Measurements from ENCODE around the gene LKAAEAR1.

The LKAAEAR1 gene

DNA sequence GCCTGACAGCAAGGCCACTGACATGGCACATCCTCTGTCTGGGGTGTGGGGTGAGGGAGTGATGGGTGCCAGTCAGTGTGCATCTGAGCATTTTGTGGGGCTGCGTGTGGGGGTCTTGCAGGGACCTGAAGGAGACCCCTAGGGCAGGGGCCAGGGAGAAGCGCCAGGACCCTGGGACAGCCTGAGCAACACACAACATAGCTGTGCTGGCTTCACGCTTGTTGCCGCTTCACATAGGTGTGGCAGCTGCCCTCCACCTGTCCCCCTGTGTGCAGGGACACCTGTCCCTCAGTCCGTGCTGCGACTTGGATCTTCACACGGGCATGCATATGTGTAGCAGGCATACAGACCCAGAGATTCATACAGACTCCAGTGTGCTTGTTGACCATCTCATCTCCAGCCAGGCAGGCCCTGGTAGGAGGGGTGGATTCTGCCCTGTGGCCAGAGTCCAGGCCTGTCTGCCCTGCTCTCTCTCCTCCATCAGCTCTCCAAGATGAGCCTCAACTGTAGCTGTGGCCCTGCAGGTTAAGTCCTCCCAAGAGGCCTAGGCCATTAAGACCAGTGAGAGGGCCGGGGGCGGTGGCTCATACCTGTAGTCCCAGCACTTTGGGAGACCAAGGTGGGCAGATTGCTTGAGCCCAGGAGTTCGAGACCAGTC lies 26.3 kb upstream of the LKAAEAR1 start:
- peak in 1 of 2 experiments; percentile 14 for DNase-seq

- DNase-seq, result peak in 1 of 2 experiments; percentile 6
Measured at GRCh38 chr20:64109831-64110391, 25.7 kb upstream of the LKAAEAR1 start.

- DNase-seq, result peak in 1 of 2 experiments; percentile 9
Measured at GRCh38 chr20:64108731-64109681, 24.8 kb upstream of the LKAAEAR1 start.

DNA sequence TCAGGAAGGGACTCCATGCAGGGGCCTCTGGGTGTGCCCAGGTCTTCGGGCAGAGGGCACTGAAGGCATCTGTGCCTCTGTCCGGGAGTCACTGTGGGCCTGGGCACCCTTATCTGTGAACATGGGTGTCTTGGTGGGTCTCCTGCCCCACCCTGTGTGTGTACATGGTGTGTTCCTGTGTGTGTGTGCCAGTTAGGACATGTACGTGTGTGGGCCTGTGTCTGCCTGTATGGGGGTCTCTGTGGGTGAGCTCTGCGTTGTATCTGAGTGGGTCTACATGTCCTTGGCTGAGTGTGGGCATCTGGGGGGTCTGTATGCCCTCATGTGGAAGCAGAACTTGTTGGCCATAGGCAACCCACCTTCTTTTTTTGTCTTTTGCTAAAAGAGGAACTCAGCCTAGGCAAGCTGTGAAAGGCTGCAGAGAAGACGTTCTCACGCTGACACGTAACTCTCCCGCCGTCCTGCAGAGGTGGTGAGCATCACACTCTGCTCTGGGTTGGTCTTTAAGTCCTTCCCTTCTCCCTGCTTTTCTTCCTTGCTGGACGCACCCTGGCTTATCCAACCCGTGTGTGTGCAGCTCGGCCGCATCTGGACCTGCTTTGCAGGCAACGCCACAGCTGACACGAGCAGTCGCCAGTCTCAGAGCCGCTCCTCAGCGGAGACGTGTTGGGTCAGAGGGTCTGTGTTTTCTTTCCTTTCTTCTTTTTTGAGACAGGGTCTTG lies 23.7 kb upstream of the LKAAEAR1 start:
- peak in 1 of 2 experiments; percentile 15 for DNase-seq

DNA sequence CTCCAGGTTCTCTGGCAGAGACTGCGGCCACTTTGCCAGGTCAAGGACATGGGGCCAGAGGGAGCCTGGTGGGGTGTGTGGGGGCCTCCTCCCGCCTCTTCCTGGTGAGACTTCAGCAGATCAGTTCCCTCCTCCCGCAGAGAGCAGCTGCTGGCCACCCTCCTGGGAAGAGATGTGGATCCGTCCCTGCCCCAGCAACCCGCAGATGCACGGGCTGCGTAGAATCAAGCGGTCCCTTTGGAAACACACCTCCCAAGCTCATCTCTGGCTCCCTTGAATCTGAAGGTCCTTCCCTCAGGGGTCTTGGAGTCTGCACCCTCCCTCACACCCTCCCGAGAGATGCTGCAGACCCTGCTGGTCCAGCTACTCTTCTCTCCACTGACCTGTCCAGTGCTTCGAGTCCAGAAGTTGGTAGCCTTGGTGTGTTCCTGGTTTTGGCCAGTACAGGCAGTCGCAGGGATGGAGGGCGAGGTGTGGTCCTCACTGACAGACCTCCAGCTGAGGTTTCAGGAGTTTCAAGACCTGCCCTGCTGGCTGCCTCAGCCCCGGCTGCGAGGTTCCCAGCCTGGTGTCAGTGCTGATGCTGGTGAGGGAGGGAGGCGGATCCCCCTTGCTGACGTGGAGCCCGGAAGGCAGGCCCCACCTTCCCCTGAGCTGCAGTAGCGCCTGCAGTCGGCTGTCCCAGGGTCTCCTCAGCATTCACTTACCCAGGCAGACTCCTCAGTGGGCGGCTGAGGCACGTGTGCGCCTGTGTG lies 23.0 kb upstream of the LKAAEAR1 start, which contains the start of gene NPBWR2:
Gene NPBWR2 (minus strand): TSS at position 585 of the 755 bp plus-strand sequence. CDS start 734 bp downstream, outside the sequence.
- peak; percentile 23 to 35 for DNase-seq

GRCh38 chr20:64106435-64106961 lies 22.3 kb upstream of the LKAAEAR1 start:
- peak; percentile 12 to 14 for DNase-seq

GRCh38 chr20:64105846-64106434 lies 21.7 kb upstream of the LKAAEAR1 start:
- peak; percentile 11 to 12 for DNase-seq

DNA sequence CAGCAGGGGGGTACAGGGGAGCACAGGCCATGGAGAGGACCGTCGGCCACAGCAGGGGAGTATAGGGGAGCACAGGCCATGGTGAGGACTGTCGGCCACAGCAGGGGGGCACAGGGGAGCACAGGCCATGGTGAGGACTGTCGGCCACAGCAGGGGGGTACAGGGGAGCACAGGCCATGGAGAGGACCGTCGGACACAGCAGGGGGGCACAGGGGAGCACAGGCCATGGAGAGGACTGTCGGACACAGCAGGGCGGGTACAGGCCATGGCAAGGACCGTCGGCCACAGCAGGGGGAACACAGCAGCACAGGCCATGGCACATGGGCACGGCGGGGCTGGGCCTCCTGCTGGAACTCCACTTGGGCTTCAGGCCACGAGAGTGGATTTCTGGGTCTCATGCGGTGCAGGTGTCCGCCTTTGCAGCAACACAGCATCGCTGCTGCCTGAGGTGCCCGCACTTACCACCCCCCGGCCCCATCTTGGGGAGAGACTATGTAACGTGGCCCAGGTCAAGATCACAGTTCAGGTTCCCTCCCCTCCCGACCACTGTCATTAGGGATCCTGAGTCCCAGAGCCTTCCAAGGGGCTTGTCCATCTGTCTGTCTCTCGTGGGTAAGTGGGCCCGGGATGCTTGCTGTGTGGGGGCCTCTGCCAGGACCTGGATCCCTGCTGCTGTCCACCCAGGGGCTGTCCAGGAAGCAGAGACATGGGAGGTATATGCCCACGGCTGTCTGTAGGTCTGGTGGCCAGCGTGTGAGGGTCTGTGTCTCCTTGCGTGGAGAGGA lies 20.7 kb upstream of the LKAAEAR1 start:
- peak; percentile 14 to 17 for DNase-seq

- DNase-seq, result peak; percentile 11 to 13
Measured at GRCh38 chr20:64103871-64104666, 19.9 kb upstream of the LKAAEAR1 start.

- peak in 1 of 2 experiments; percentile 8 for DNase-seq
Measured at GRCh38 chr20:64102647-64103354, 18.6 kb upstream of the LKAAEAR1 start.

DNA sequence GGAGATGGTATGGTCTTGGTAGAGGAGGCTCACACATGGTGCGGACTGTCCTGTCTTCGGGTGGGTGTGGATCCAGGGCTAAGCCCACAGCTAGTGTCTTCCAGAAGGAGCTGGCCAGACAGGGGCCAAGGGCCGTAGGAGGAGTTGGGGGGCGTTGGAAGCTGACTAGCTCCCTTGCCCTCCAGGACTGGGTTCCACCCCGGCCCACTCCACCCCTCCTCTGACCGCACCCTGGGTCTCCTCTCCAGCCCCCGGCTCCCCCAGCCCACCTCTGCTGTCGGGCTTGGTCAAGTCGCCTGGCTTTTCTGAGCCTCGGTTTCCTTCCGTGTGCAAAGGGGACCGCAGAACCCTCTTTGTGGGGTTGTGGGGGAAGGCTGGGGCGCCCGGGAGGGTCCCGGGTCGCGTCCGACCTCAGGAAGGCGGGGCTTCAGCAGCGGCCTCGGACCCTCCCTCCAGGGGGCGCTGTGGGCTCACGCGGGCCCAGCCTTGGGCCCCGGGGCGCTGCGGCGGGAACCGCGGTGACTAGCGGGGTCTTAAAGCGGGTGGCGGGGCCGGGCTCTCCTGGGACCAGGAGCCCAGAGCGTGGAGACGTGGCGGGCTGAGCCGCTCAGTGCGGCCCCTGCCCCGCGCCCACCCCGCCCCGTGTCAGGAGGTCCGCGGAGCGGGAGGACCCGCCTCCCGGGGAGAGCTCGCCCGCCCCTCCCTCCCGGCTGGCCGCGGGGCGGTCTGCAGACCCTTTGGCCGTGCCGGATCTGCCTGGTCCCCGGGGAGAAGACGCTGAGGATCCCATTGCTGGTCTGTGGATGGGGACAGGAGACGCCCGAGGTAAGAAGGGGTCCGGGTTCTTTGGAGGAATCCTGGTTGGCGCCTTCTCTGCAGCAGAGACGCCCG lies 17.8 kb upstream of the LKAAEAR1 start:
- DNase-seq, result peak; percentile 80 to 85

DNA sequence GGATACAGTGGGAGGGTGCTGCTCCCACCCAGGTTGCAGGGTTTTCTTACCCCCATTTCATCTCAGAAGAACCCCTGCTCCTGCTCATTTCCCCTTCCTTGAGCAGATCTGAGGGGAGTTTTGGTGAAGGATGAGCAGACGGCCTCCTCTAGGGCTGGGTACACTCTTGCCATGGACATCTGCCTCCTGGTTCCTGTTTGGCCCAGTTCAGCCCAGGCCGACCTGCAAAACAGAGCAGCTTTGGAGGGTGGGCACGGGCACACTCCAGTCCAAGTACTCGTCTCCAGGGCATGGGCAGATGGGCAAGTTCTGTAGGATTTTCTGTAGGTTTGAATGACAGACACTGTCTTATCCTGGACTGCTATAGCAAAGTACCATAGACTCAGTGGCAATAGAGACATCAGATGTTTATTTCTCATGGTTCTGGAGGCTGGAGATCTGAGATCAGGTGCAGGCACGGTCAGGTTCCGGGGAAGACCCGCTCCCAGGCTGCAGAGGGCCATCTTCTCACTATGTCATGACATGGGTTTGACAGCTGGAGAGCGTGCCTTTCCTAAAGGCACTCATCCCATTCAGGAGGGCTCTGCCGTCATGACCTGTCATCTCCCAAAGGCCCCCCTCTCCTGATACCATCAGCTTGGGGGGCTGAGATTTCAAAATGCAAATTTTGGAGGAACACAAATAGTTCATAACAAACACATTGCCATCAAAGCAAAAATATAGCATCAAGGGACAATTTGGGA lies 16.9 kb upstream of the LKAAEAR1 start:
- DNase-seq, result no peak

DNA sequence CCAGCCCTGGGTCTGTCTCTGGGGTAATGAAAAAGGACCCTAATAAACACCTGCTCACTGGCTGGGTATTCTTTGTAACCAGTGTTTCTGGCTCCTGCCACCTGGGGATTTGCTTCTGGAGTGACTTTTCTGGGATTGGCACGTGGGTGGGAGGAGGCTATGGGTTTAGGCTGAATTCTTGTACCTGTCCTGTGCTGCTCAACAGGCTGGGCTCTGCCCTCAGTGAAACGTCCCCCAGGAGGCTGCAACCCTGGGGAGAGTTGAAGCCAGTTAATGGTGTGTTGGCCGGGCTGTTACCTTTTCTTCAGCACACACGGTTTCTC lies 16.3 kb upstream of the LKAAEAR1 start:
- no peak for DNase-seq

DNA sequence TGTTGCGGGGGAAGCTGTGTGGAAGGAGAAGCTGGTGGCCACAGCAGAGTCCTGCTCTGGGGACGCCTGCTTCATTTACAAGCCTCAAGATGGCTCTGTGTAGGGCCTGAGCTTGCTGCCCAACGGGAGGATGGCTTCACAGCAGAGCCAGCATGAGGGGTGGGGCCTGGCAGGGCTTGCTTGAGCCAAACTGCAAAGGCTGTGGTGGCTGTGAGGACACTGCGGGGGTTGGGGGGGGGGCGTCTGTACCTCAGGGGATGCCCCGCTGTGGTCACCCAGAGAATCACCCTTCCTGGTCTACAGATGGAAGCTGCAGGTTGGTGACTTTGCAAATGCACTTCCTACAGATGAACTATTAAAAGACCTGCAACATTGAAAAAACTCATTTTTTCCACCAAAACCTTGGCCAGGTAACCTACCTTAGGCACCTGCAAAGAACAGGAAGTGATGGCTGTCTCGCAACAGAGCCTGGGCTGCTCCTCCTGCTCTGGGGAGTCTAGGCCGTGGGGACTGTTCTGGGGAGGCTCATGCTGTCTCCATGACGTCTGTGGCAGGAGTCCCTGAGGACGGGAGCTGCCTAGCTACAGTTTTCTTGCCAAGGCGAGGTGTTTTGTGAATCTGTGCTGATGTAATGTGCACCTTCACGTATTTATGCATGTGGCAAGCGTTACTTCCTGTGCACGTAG lies 15.8 kb upstream of the LKAAEAR1 start:
- DNase-seq, result no peak

GRCh38 chr20:64099086-64099786 lies 15.0 kb upstream of the LKAAEAR1 start:
- DNase-seq, result no peak

GRCh38 chr20:64098471-64099013 lies 14.3 kb upstream of the LKAAEAR1 start:
- no peak for DNase-seq
